Measurements from ENCODE around the gene GINS1. TPM values are rescaled to one million over a fixed set of nuclear protein-coding genes. Genes with fewer than 3 reads are reported as not detected.

Gene GINS1
- total and polyA plus RNA-seq, 12 donors = 0.30 to 7.0 (median 1.2) TPM

Other genes starting within 250 kb of the GINS1 start
- 100 to 1,000 TPM in 5 of 9 donors, 10 to 100 TPM in 4; 51.0 to 120 (median 107) TPM for gene ENTPD6, start 212.0 kb upstream of the GINS1 start, total RNA-seq
- gene ENTPD6, start 212.0 kb upstream of the GINS1 start, polyA plus RNA-seq = 100 to 1,000 TPM in 2 of 3 donors, 10 to 100 TPM in 1; 30.9 to 260 (median 153) TPM
- 100 to 1,000 TPM in 3 of 9 donors, 10 to 100 TPM in 6; 25.4 to 118 (median 80.9) TPM for gene PYGB, start 159.6 kb upstream of the GINS1 start, total RNA-seq
- gene PYGB, start 159.6 kb upstream of the GINS1 start, polyA plus RNA-seq = 10 to 100 TPM; 15.7 to 80.0 (median 35.9) TPM
- gene ABHD12, start 16.8 kb upstream of the GINS1 start, total RNA-seq = 10 to 100 TPM; 17.6 to 95.8 (median 55.0) TPM
- 10 to 100 TPM; 30.3 to 69.3 (median 51.9) TPM for gene ABHD12, start 16.8 kb upstream of the GINS1 start, polyA plus RNA-seq
- 10 to 100 TPM in 8 of 9 donors, 1 to 10 TPM in 1; 10.0 to 30.9 (median 14.8) TPM for gene NINL, start 177.9 kb downstream of the GINS1 start, total RNA-seq
- gene NINL, start 177.9 kb downstream of the GINS1 start, polyA plus RNA-seq = 10 to 100 TPM; 13.4 to 30.6 (median 20.3) TPM
- gene NANP, start 216.3 kb downstream of the GINS1 start, total RNA-seq = 10 to 100 TPM in 3 of 9 donors, 1 to 10 TPM in 6; 5.5 to 13.6 (median 7.8) TPM
- gene NANP, start 216.3 kb downstream of the GINS1 start, polyA plus RNA-seq = 10 to 100 TPM in 1 of 3 donors, 1 to 10 TPM in 2; 1.8 to 12.2 (median 2.2) TPM